OCI-LY3 (cell line): ENCODE results near the gene GULP1.

Source experiments
- CTCF ChIP-seq: fragments of 200-600, 300-600 bp; sonication (generic); IDR thresholded peaks from 2 replicates; pipeline ENCODE4 v1.5.1; 2014; ENCODE audit warnings: antibody characterized with exemption, low read length, low read depth
- EZH2phosphoT487 ChIP-seq: fragments of 200-600 bp; shearing (Covaris generic); IDR thresholded peaks from 2 replicates; pipeline ENCODE4 v1.6.1; 2018; ENCODE audit warnings: antibody characterized with exemption, mixed run types, low read depth

- TF ChIP-seq CTCF (no peak), EZH2phosphoT487 (no peak)
Measured at GRCh38 chr2:188269004-188269403, 22.7 kb upstream of the GULP1 start.
